ENCODE data around the gene AHCY.
"Not testable (repeated sequence)": the region's sequence is repeated elsewhere in the genome, so short reads cannot be mapped to it uniquely, and the experiment has no call there.

AHCY gene

DNA sequence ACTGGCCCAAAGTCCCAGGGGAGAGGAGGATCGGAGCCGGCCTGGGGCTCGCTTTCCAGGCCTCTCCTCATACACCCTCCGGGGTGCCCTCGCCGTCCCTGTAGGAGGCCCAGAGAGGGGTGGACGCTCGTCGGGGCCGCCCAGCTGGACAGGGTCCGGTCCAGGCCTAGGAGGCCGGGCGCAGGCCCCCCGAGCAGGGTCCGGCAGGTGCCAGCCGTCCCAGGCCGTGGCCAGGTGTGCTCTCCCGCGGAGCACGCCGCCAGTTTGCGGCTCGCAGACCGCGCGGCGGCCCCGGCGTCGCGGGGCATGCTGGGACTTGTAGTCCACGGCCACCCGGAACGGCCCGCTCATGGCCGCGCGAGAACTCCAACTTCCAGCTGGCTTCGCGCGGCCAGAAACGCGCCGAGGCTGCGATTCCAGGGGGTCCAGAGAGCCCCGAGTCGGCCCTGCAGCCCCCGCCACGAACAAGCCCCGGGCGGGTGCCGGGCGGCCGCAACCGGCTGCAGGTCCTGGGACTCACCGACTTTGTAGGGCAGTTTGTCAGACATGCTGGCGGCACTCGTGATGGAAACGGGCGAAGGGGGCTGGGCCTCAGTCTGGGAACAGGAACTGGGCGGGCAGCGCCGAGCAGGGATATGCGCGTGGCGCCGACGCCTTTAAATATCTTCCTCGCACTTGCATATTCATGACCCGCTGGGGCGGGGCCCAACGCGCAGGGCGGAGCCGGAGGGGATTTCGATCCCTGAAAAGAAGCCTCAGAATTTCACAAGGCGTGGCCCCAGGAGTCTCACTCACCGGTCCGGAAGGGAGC lies at the start of gene AHCY:
TSS of gene AHCY (minus strand) at position 633 of the 811 bp plus-strand sequence. CDS start at position 548, 85 bp downstream.
- DNase-seq: peak; percentile 90 to 92

DNA sequence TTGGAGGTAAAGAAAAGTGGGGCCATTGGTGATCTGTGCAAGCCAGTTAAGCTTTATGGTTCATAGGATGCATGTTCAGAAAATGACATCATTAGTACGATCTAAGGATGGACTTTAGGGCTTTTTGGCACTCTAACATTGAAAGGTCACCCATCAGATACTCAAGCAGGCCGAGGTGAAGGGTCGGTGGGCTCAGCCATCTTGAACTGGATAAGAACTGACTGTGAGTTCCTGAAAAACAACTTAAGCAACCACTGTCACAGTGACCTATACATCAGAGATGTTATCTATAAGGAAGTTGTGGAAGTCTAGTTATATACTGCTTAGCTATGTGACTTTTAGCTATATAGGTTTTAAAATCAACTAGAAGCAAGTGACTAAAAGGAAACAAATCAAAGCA lies 46.9 kb upstream of the AHCY start:
- DNase-seq: no peak

DNA sequence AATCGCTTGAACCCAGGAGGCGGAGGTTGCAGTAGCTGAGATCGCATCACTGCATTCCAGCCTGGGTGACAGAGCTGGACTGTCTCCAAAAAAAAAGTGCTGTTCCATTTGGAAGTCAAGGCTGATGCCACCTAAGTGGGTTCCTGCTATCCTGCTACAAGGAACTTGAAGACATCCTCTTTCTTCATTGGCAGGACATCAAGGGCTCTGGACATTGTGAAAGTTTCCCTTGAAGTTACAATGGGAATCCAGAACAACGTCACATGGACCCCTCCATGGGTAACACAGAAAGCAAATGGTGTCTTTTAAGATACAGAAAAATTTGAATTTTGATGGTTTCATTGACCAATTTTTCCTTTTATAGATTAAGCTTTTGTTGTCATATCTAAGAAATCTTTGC lies 44.4 kb upstream of the AHCY start:
- no peak for DNase-seq

DNA sequence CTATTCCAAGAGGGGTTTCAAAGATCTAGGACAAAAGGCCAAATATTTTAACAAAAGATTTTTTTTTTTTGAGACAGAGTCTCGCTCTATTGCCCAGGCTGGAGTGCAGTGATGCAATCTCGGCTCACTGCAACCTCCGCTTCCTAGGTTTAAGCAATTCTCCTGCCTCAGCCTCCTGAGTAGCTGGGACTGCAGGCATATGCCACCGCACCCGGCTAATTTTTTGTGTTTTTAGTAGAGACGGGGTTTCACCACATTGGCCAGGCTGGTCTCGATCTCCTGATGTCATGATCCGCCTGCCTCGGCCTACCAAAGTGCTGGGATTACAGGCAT lies 43.3 kb upstream of the AHCY start:
- DNase-seq: not testable (repeated sequence)

DNA sequence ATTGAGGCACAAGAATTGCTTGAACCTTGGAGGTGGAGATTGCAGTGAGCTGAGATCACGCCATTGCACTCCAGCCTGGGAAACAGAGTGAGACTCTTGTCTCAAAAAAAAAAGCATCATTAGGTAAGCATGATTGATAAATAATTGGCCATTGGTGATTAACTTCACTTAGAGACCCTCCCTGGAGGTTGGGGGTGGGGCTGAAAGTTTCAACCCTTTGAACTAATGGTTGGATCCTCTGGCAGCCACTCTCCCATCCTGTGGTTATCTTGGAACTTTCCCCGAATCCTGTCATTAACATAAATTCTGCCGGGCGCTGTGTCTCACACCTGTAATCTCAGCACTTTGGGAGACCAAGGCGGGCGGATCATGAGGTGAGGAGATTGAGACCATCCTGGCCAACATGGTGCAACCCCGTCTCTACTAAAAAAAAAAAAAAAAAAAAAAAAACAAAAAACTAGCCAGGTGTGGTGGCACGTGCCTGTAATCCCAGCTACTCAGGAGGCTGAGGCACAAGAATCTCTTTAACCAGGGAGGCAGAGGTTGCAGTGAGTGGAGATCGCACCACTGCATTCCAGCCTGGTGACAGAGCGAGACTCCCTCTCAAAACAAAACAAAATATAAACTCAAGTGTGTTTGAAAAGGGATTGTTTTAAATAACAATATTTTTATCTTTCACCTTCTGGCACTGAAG lies 42.8 kb upstream of the AHCY start:
- not testable (repeated sequence) for DNase-seq

DNA sequence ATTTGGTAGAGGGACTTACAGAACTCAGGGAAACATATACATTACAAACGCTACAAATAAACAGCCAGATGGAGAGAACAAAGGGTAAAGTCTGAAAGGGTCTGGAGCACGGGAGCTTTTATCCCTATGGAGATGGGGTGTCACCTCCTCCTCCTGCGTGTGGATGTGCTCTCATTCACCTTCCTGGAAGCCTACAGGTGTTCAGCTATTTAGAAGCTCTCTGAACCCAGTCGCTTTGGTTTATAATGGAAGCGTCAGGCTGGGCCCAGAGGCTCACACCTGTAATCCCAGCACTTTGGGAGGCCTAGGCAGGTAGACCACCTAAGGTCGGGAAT lies 42.2 kb upstream of the AHCY start:
- no peak for DNase-seq

DNA sequence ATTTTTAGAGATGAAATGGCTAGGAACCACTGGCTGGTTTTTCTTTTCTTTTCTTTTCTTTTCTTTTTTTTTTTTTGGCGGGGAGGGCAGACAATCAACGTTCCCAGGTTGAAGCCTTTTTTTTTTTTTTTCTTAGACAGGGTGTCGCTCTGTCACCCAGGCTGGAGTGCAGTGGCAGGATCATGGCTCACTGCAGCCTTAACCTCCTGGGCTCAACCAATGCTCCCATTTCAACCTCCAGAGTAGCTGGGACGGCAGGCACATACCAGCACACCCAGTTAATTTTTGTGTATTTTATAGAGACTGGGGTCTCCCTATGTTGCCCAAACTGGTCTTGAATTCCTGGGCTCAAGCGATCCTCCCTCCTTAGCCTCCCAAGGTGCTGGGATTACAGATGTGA lies 41.1 kb upstream of the AHCY start:
- no peak for DNase-seq

DNA sequence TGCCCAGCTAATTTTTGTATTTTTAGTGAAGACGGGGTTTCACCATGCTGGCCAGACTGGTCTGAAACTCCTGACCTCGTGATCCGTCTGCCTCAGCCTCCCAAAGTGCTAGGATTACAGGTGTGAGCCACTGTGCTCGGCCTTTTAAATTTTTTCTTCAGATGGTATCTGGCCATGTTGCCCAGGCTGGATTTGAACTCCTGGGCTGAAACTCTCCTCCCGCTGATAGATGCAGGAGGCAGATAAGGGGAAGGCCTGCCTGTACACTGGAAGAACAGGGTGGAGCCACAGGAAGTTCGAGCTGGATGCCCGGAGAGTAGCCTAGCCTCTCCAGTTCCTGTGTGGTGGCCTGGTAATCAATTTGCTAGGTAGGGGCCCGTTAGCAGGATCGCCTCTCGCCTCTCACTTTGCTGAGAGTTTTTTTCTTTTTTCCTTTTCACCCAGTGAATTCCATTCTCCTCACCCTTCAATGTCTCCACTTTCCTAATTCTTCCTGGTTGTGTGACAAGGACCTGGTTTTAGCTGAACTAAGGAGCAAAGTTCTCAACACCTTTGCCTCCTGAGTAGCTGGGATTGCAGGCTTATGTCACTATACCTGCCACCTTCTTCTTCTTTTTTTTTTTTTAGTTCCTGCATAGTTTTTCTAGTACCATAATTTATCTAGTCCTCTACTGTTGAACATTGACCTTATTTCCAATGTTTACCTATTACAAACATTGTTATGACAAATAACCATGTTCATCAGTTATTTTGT lies 40.5 kb upstream of the AHCY start:
- no peak for DNase-seq

DNA sequence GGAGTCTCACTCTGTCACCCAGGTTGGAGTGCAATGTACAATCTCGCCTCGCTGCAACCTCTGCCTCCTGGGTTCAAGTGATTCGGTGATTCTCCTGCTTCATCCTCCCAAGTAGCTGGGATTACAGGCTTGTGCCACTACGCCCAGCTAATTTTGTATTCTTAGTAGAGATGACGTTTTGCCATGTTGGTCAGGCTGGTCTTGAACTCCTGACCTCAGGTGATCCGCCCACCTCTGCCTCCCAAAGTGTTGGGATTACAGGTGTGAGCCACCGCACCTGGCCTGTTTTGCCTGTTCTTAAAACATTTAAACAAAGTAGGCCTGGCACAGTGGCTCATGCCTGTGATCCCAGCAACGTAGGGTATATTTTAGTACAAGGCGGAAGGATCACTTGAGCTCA lies 38.0 kb upstream of the AHCY start:
- DNase-seq: not testable (repeated sequence)

DNA sequence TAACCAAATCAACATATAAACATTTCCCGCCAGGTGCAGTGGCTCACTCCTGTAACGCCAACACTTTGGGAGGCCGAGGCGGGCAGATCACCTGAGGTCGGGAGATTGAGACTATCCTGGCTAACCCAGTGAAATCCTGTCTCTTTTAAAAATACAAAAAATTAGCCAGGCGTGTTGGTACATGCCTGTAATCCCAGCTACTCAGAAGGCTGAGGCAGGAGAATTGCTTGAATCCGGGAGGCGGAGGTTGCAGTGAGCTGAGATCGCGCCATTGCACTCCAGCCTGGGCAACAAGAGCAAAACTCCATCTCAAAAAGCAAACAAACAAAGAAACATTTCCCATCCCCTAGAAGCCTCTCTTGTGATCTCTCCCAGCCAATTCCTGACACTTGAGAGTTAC lies 37.6 kb upstream of the AHCY start:
- DNase-seq: not testable (repeated sequence)

DNA sequence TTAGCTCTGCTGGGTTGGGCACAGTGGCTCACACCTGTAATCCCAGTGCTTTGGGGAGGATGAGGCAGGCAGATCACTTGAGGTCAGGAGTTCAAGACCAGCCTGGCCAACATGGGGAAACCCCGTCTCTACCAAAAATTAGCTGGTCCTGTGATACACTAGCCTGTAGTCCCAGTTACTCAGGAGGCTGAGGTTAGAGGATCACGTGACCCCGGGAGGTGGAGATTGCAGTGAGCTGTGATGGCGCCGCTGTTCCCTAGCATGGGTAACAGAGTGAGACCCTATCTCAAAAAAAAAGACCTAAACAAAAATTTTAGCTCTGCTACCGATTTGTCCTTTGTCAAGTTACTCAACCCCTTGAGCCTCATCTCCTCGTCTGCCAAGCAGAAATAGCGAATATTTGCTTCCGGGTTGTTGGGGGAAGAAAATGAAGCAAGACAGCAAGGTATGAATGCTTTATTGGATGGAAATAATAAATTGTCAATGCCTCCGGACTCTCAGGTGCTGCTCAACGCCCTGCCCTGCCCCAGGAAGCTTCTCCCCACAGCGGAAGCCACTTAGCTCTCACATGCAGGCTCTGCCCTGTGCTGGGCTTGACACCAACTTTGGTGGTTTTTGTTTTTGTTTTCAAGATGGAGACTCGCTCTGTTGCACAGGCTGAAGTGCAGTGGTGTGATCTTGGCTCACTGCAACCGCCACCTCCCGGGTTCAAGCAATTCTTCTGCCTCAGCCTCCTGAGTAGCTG lies 35.0 kb upstream of the AHCY start:
- peak in 1 of 2 donors; percentile 19 for DNase-seq

DNA sequence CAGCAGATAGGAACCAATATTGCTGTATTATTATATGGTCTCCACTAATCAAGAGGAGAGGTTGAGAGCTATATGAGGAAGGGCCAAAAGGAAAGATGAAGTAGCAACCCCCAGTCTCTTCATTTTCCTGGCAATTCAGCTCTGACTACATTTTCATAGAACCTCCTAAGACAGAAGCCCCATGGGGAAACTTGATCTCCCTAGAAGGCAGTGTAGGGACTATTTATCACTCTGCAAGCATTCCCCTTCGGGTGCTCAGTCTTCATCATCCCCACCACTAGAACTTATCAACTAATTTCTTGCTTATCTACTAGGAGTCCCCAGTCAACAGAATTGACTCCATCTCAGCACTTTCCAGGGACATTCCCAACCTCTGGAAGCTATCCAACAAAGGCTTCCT lies 34.4 kb upstream of the AHCY start:
- DNase-seq: no peak

DNA sequence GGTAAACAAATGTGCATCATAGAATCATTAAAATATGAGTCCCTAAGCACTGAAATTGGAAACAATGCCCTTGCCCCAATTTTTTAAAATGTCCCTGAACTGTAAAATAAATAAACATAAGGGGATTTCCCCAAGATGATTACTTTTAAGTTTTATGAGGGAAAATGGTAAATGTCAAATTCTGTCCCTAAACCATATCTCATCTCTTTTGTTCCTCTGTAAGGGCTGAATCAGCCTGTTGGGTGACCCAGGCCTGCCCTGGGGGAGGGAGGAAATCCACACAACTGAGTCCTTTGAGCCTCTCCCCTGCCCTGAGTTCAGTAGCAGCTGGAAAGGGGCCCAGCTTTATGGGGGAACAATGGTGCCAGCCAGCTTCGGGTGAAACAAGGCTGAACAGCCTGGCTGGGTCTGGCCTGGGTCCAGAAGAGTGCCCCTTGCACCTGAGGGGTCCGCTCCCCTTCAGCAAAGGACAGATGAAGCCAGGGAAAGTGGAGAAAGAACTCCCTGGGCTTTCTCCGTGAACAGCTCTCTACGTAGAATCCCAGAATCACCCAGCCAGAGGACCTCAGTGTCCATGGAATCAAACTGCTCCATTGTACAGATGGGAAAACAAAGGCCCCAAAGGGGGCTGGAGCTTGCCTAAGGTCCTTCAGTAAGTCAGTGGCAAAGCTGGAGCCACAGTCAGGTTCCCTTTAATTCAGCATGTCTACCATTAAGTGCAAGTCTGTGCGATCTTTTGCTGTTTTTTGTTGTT lies 31.7 kb upstream of the AHCY start:
- no peak for DNase-seq

DNA sequence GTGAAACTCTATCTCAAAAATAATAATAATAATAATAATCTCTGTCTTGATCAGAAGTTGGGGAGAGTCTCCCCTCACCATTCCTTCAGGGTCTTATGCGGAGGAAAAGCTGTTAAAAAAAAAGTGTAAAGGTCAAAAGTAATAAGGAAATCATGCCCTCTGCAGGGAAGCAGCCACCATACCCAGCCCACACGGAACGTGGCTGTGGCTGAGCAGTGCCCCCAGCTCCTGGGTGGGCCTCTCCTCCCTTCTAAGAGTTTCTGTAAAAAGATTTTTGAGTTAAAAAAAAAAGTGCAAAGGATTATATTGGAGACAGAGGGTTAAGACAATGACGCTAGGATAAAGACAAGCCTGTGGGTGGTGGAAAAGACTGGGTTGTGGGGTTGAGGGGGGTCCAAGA lies 30.6 kb upstream of the AHCY start:
- no peak for DNase-seq

DNA sequence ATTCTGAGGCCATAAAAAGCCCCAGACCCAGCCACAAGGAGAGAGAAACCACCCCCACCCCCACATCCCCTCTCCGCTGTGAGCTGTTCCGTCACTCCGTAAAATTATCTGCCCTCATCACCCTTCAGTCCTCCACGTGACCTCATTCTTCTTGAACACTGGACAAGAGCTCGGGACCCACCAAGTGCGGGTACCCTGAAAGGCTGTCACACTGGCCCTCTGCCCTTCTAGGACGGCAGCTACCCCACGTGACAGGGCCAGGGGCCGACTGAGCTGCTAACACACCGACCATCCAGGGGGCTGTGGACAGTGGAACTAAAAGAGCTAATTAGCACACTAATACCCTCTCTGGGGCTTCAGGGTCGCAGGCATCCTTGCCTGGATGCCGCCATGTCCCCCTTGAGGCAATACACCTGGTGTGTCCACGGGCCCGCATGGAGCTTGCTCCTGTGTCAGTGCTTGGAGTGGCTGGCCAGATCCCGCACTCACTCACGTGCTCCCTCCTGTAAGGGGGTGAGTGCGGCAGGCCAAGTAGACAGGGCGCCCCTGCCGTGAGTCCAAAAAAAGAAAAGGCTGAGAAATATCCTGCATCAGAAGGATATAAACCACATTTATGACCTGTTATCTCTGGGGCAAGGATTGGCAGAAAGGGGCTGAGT lies 29.2 kb upstream of the AHCY start:
- no peak for DNase-seq

DNA sequence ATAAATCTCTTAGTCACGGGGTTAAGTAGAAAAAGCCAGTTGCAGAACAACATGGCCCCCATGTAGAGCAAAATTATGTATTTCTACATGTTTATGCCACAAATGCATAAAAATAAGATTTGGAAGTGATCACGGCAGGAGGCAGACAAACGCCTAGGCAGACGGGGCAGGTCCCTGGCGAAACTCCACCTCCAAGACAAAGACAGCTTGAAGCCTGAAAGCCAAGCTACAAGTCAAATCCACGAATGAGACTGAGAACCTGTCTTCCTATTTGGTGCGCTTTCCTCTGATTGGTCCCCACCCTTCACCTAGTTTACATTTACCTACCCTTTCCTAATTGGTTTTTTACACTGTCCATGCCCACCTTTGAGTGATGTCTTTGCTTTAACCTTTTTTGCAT lies 28.7 kb upstream of the AHCY start:
- DNase-seq: no peak

DNA sequence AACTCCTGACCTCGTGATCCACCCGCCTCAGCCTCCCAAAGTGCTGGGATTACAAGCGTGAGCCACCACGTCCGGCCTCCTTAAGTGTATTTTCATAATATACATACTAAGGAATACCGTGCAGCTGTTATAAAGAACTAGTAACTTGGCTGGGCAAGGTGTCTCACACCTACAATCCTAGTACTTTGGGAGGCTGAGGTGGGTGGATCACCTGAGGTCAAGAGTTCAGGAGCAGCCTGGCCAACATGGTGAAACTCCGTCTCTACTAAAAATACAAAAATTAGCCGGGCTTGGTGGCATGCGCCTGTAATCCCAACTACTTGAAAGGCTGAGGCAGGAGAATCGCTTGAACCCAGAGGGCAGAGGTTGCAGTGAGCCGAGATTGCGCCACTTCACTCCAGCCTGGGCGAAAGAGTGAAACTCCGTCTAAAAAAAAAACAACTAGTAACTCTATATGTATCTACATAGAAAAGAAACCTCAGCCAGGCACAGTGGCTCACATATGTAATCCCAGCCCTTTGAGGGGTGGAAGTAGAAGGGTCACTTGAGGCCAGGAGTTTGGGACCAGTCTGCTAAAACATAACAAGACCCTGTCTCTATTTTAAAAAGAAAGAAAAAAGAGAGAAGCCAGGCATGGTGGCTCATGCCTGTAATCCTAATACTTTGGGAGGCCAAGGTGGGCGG lies 27.8 kb upstream of the AHCY start:
- DNase-seq: not testable (repeated sequence)

DNA sequence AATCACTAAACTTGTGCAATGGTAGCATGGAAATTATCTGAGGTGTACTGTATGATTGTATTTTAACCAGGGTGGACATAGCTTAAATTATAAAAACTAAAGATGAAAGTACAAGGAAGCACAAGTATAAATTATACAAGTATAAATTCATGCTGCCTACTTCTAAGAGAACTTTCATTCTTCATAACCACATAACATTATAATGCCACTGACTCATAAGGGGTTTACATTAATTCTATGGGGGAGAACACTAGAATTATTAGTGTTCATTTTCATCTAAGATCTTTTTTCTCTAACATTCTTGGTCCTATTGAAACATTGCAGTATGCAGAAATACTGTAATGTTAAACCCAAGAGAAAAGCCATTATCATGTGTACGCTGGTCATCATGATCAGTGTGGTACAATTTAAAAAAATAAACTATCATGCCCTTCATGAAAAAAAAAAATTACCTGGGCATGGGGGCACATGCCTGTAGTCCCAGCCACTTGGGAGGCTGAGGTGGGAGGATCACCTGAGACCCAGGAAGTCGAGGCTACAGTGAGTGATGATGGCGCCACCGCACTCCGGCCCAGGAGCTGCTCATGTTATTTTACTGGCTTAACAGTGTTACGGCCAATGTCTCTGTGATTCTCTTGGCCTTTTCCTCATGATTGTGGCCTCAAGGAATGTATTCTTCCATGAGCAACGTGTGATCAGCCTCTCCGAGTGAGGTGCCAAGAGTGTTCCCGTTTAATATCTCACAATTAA lies 25.9 kb upstream of the AHCY start:
- DNase-seq: no peak

DNA sequence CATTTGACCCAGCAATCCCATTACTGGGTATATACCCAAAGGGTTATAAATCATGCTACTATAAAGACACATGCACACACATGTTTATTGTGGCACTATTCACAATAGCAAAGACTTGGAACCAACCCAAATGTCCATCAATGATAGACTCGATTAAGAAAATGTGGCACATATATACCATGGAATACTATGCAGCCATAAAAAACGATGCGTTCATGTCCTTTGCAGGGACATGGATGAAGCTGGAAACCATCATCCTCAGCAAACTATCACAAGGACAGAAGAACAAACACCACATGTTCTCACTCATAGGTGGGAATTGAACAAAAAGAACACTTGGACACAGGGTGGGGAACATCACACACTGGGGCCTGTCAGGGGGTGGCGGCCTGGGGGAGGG lies 25.1 kb upstream of the AHCY start:
- not testable (repeated sequence) for DNase-seq

DNA sequence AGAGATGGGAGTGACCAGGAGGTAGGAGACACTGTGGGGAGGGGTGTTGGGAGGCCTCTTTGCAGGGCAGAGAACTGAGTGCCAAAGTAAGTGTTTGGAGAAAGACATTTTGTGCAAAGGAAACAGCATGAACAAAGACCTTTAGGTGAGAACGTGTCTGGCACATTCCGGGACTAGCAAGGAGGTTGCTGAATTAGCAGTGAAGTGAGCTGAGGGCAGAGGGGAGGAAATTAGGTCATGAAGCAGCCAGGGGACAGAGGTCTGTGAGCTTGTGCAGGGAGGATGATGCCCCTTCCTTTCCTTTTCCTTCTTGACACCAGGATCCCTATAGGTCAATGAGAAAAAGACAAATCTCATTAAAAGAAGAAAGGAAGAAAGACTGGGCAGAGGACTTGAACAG lies 21.4 kb upstream of the AHCY start:
- no peak for DNase-seq
